ENCODE results near the gene CYB561D1. TPM values are rescaled to one million over a fixed set of nuclear protein-coding genes. Genes with fewer than 3 reads are reported as not detected.
A peak's percentile ranks its signal among the peaks of the same experiment; 100 is the strongest.

The CYB561D1 gene
- polyA plus RNA-seq, 4 donors, result 8.1 to 9.3 (median 9.2) TPM

GRCh38 chr1:109546311-109547109 is 52.6 kb downstream of the CYB561D1 start:
- DNase-seq (ENCODE audit: low read depth in 4 of 4, low spot score in 3 of 4), result peak; percentile 82 to 89 (median 88)

GRCh38 chr1:109547463-109548320 is 53.8 kb downstream of the CYB561D1 start:
- DNase-seq (ENCODE audit: low read depth in 4 of 4, low spot score in 3 of 4), result no peak

- DNase-seq (ENCODE audit: low read depth in 4 of 4, low spot score in 3 of 4), result peak; percentile 91 to 94 (median 92)
Measured at GRCh38 chr1:109548321-109549267, 54.7 kb downstream of the CYB561D1 start, which contains the start of gene GNAI3. Gene GNAI3 (plus strand): TSS chr1:109548615. CDS start chr1:109548721, 106 bp downstream.

Other genes starting within 250 kb of the CYB561D1 start
- 10 to 100 TPM; 29.0 to 38.3 (median 34.0) TPM for gene CELSR2, start 244.6 kb upstream of the CYB561D1 start, polyA plus RNA-seq (ENCODE audit: insufficient read length in 4 of 4)
- gene PSRC1, start 210.9 kb upstream of the CYB561D1 start, polyA plus RNA-seq (ENCODE audit: insufficient read length in 4 of 4), result 10 to 100 TPM; 22.1 to 28.3 (median 26.6) TPM
- gene MYBPHL, start 187.1 kb upstream of the CYB561D1 start, polyA plus RNA-seq (ENCODE audit: insufficient read length in 4 of 4), result under 1 TPM in 2 of 4 donors, not detected in 2; 0.14 to 0.26 TPM
- gene SORT1, start 96.2 kb upstream of the CYB561D1 start, polyA plus RNA-seq (ENCODE audit: insufficient read length in 4 of 4), result 10 to 100 TPM; 54.6 to 66.3 (median 62.6) TPM
- 100 to 1,000 TPM in 3 of 4 donors, 10 to 100 TPM in 1; 98.8 to 111 (median 106) TPM for gene PSMA5, start 67.6 kb upstream of the CYB561D1 start, polyA plus RNA-seq (ENCODE audit: insufficient read length in 4 of 4)
- 10 to 100 TPM in 2 of 4 donors, 1 to 10 TPM in 2; 6.5 to 12.5 (median 10.3) TPM for gene SYPL2, start 27.5 kb upstream of the CYB561D1 start, polyA plus RNA-seq (ENCODE audit: insufficient read length in 4 of 4)
- 10 to 100 TPM in 2 of 4 donors, 1 to 10 TPM in 2; 9.0 to 10.2 (median 9.8) TPM for gene ATXN7L2, start 10.2 kb upstream of the CYB561D1 start, polyA plus RNA-seq (ENCODE audit: insufficient read length in 4 of 4)
- gene AMIGO1, start 15.6 kb downstream of the CYB561D1 start, polyA plus RNA-seq (ENCODE audit: insufficient read length in 4 of 4), result 1 to 10 TPM; 8.0 to 9.1 (median 9.0) TPM
- gene GPR61, start 45.8 kb downstream of the CYB561D1 start, polyA plus RNA-seq (ENCODE audit: insufficient read length in 4 of 4), result under 1 TPM; 0.49 to 0.91 (median 0.90) TPM
- gene GNAI3, start 54.5 kb downstream of the CYB561D1 start, polyA plus RNA-seq (ENCODE audit: insufficient read length in 4 of 4), result 10 to 100 TPM; 12.2 to 14.2 (median 13.7) TPM
- under 1 TPM in 1 of 4 donors, not detected in 3; 0.06 TPM for gene GNAT2, start 125.5 kb downstream of the CYB561D1 start, polyA plus RNA-seq (ENCODE audit: insufficient read length in 4 of 4)
- gene AMPD2, start 125.7 kb downstream of the CYB561D1 start, polyA plus RNA-seq (ENCODE audit: insufficient read length in 4 of 4), result 10 to 100 TPM; 46.1 to 49.2 (median 48.4) TPM
- gene GSTM4, start 162.0 kb downstream of the CYB561D1 start, polyA plus RNA-seq (ENCODE audit: insufficient read length in 4 of 4), result 10 to 100 TPM; 56.8 to 69.7 (median 63.0) TPM
- gene GSTM2, start 174.0 kb downstream of the CYB561D1 start, polyA plus RNA-seq (ENCODE audit: insufficient read length in 4 of 4), result 100 to 1,000 TPM; 171 to 257 (median 213) TPM
- gene GSTM1, start 193.7 kb downstream of the CYB561D1 start, polyA plus RNA-seq (ENCODE audit: insufficient read length in 4 of 4), result 100 to 1,000 TPM in 1 of 4 donors, 1 to 10 TPM in 3; 2.4 to 121 (median 3.1) TPM
- gene GSTM5, start 218.2 kb downstream of the CYB561D1 start, polyA plus RNA-seq (ENCODE audit: insufficient read length in 4 of 4), result 10 to 100 TPM; 28.7 to 55.4 (median 41.5) TPM
- 100 to 1,000 TPM; 225 to 281 (median 244) TPM for gene GSTM3, start 246.9 kb downstream of the CYB561D1 start, polyA plus RNA-seq (ENCODE audit: insufficient read length in 4 of 4)